GM12801 (cell line): ENCODE measurements around the gene ERC2.

Experiments
- CTCF ChIP-seq: IDR thresholded peaks from one replicate; pipeline ENCODE4 v1.5.1; 2011; ENCODE audit warnings: control low read depth; ENCODE audit not compliant: insufficient read length; ENCODE audit errors: extremely low read depth

ERC2 gene

GRCh38 chr3:55664387-55664786 is 803.9 kb downstream of the ERC2 start:
- TF ChIP-seq CTCF, result no peak

- no peak for TF ChIP-seq CTCF
Measured at GRCh38 chr3:55662683-55663082, 805.6 kb downstream of the ERC2 start.

- no peak for TF ChIP-seq CTCF
Measured at GRCh38 chr3:55661571-55661970, 806.7 kb downstream of the ERC2 start.

- no peak for TF ChIP-seq CTCF
Measured at GRCh38 chr3:55661141-55661540, 807.1 kb downstream of the ERC2 start.

GRCh38 chr3:55660642-55661041 is 807.6 kb downstream of the ERC2 start:
- no peak for TF ChIP-seq CTCF

- no peak for TF ChIP-seq CTCF
Measured at GRCh38 chr3:55659701-55660100, 808.6 kb downstream of the ERC2 start.

GRCh38 chr3:55658690-55659562 is 809.3 kb downstream of the ERC2 start:
- no peak for TF ChIP-seq CTCF
